ENCODE results near the gene JAG1.

JAG1 gene

GRCh38 chr20:10699489-10699888 lies 25.7 kb upstream of the JAG1 start:
- no peak for DNase-seq

- DNase-seq, result no peak
Observed at GRCh38 chr20:10696650-10697049, 22.9 kb upstream of the JAG1 start.

GRCh38 chr20:10689385-10689784 lies 15.6 kb upstream of the JAG1 start:
- DNase-seq, result no peak

- DNase-seq, result no peak
Observed at GRCh38 chr20:10687895-10688294, 14.1 kb upstream of the JAG1 start.

GRCh38 chr20:10686356-10687133 lies 12.7 kb upstream of the JAG1 start:
- no peak for DNase-seq

GRCh38 chr20:10683537-10683936 lies 9.7 kb upstream of the JAG1 start:
- DNase-seq, result no peak

- no peak for DNase-seq
Observed at GRCh38 chr20:10682939-10683338, 9.1 kb upstream of the JAG1 start.

GRCh38 chr20:10681494-10681893 lies 7.7 kb upstream of the JAG1 start:
- no peak for DNase-seq

- DNase-seq, result no peak
Observed at GRCh38 chr20:10680571-10680970, 6.8 kb upstream of the JAG1 start.

GRCh38 chr20:10679269-10679668 lies 5.5 kb upstream of the JAG1 start:
- DNase-seq, result no peak

- DNase-seq, result no peak
Observed at GRCh38 chr20:10676518-10676917, 2.7 kb upstream of the JAG1 start.

GRCh38 chr20:10675450-10675848 lies 1.6 kb upstream of the JAG1 start:
- no peak for DNase-seq

- no peak for DNase-seq
Observed at GRCh38 chr20:10674684-10675449, 1.1 kb upstream of the JAG1 start.

- DNase-seq, result no peak
Observed at GRCh38 chr20:10673176-10673841, 490 bp downstream of the JAG1 start.

GRCh38 chr20:10672624-10673127 lies 1.1 kb downstream of the JAG1 start:
- peak; percentile 12 for DNase-seq

- no peak for DNase-seq
Observed at GRCh38 chr20:10671919-10672623, 1.7 kb downstream of the JAG1 start.

- no peak for DNase-seq
Observed at GRCh38 chr20:10671221-10671918, 2.4 kb downstream of the JAG1 start.

- no peak for DNase-seq
Observed at GRCh38 chr20:10670501-10671220, 3.1 kb downstream of the JAG1 start.

- no peak for DNase-seq
Observed at GRCh38 chr20:10669843-10670446, 3.9 kb downstream of the JAG1 start.

GRCh38 chr20:10668677-10669368 lies 5.0 kb downstream of the JAG1 start:
- DNase-seq, result no peak

All from SHP77 treated with DMSO at 0.1 percent for 48 hours (cell line).